GM18861 (cell line): Measurements from ENCODE around the gene INSM1.
"Not testable (repeated sequence)": the region's sequence is repeated elsewhere in the genome, so short reads cannot be mapped to it uniquely, and the experiment has no call there.

Source experiments
- ATAC-seq: cut with Tn5 transposase; IDR thresholded peaks from one replicate; pipeline ENCODE4 v1.9.1; 2021; ENCODE audit not compliant: unreplicated experiment

The INSM1 gene

DNA sequence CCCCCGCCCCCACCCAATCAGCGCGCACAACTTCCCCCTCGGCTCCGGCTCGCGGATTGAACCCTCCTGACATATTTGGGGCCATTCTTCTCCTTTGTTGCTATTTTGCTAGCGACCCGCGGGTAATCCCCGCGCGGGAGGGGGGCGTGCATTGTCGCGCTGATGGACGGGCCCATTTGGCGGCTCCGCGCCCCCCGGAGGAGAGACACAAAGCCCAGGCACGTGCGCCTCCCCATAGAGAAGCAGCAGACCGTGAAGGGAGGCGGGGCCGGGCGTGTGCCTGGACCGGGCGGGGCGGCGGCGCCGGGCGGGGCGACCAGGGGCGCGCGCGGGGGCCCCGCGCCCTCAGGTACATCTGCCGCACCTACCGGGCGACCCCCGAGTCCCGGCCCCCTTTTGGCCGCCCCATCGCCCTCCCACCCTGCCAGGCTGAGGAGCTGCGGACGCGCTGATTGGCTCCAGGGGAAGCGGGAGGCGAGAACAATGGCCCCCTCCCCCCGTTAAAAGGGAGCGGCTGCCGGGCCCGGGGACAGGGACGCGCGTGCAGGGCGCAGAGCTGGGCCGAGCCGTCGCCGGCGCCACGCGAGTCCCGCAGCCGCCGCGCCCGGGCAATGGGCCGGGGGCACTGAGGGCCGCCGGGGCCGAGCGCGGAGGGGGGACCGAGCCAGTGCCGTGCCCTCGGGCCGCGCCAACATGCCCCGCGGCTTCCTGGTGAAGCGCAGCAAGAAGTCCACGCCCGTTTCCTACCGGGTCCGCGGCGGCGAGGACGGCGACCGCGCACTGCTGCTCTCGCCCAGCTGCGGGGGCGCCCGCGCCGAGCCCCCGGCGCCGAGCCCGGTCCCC is at the start of gene INSM1:
Gene INSM1, plus strand, starts transcription at position 530 of the 843 bp plus-strand sequence. Its CDS starts 164 bp downstream, at position 694.
- ATAC-seq = no peak

DNA sequence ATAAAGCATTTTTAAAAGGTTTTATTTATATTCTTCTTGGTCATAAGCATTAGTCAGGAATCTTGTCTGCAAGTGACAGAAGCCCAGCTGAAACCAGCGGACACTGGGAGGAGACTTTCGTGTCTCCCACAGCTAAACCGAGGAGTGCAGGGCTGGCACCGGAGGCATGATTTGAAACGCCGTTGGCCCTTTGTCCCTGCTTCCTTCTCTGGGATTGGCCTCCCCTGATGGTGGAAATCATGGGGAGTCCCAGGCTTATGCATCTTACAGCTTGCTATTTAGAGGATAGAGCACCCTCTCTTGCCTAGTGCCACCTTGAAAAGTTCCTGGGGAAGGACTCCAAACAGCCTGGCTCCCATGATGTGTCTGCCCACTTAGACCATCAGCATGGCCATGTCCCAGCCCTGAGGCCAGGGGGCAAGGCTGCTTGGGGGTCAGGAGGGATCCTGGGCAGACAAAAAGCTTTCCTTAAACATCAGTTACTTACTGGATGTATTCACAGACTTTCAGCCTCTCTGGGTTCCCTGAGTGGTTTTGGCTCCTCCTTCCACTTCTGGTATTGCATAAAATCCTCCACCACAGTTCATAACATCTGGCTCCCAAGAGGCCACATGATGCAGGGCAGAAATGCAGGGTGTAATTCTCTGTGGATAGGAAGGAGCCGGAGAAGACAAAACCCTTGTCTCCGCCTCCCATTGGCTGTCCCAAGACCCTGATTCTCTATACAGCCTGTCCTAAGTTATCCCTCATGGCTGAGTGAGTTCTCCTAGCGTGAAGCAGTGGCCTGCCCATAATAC is 49.3 kb upstream of the INSM1 start:
- no peak for ATAC-seq

DNA sequence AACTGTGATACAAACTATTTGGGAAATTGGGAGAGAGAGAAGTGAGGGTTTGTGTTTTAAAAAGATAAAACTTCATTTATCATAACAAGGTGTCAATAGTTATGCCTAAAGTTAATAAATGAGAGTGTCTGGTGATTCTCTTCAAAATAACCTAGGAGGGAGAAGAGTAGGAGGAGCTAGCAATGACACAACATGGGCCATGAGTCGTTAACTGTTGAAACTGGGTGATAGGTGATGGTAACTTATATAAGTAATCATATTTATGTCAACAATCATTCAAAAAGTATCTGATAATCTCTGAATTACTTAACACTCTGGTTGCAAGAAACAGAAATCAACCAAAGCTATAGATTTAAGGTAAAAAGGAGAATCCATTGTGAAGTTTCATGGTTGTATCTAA is 46.8 kb upstream of the INSM1 start:
- no peak for ATAC-seq

DNA sequence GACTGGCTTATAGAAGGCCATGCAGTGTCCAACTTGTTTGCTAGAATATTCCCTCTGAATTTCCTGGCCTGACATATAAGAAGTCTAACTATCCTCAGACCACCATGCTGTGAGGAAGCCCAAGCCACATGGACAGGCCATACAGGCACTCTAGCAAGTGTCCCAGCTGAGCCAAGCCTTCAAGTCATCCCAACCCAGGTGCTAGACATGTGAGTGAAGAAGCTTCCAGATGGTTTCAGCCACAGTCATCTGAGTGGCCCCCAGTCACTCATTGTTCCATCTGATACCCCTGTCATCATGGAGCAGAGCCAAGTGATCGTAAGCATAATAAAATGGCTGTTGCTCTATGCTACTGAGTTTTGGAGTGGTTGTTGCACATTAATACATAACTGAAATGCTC is 46.0 kb upstream of the INSM1 start:
- no peak for ATAC-seq

GRCh38 chr20:20322912-20323311 is 45.0 kb upstream of the INSM1 start:
- no peak for ATAC-seq

DNA sequence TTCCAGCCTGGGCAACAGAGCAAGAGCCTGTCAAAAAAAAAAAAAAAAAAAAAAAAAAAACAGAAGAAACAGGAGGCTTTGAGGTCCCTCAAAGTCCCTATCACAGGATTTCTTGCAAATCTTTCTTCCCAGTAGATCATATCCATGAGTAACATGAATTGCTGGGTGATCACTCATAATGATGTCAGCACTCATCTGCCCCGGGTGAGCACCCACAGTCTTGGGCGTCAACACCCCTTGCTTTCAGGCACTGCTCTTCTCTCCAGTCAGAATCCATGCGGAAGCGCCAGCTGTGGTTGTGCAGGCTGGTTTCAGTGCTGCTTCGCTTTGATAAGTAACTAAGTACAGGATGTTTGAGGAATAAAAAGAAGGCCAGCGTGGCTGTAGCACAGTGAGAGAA is 40.2 kb upstream of the INSM1 start:
- no peak for ATAC-seq

GRCh38 chr20:20329564-20329963 is 38.3 kb upstream of the INSM1 start:
- no peak for ATAC-seq

DNA sequence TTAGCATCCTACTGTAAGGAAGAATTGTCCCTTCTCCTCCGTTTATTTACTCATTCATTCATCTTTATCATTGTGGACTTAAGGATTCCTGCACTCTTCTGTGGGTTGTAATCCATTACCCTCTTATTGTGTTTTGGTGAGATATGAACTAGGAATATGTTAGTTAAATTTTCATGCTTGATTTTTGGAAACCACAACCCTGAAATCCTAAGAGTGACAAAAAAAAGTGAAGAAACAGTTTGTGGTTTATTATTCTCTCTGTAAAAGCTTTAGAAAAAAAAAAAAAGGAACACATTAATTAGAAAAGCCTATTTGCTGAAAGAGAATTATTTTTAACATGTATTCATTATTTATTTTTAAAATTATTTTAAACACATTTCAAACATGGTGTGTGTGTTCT is 36.7 kb upstream of the INSM1 start:
- no peak for ATAC-seq

- ATAC-seq = no peak
Measured at GRCh38 chr20:20331817-20332216, 36.1 kb upstream of the INSM1 start.

DNA sequence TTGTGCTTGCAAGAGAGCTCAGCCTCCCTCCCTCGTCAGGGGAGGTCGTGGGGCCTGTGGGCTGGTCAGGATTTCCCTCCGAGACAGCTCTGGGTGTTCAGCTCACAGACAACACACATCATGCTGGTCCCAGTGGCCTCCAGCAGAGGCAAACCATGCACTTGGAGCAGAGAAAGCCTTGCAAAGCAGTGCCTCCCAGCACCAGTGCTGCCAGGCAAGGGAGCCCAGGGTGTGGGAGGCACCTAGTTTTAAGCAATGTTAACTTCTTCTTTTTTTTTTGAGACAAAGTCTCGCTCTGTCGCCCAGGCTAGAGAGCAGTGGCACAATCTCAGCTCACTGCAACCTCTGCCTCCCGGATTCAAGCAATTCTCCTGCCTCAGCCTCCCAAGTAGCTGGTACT is 34.0 kb upstream of the INSM1 start:
- no peak for ATAC-seq

- ATAC-seq = peak; percentile 93
Measured at GRCh38 chr20:20334489-20334888, 33.4 kb upstream of the INSM1 start.

DNA sequence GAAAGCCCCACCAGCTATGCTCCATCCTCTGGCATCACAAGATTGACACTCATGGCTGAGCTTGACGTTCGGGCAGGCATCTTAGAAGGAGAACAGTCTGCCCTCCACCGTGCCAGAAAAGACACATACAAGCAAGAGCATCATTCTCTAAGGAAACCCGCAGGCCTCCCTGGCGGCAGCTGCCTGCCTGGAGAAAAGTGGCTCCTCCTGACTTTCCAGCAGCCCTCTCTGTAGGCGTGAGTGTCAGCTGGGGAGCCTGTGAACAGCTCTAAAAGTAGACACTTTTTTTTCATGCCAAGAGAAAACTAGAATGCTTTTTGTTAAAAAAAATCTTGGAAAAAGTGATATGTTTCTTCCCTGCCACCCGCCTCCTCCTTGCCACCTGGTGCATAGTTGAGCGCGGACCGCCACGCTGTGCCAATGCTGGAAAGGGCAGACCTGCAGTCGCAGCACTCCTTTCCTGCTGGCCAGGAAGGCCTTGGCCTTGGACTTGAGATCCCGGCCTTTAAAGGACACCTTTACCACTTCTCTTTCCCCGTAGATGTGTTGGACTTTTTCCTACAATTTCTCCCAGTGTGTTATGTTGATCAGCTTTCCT is 29.7 kb upstream of the INSM1 start:
- no peak for ATAC-seq

DNA sequence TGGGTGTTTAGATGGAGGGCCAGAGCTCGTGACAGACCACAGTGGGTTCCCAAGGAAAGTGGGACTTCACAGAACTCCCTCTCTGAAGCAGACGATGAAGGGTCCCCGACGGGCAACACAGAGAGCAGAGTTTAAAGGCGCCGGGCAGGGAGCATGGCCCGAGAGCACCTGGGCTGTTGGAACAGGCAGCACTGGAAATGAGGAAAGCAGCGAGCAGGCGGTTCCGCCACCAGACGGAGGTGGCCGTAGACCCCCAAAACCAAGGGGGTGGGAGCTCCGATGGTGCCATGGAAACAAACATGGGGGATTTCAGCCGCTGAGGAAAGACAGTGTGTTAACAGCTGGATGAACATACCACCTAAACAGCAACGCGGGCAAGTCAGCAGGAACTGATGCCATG is 27.5 kb upstream of the INSM1 start:
- ATAC-seq = no peak

GRCh38 chr20:20341371-20341770 is 26.5 kb upstream of the INSM1 start:
- ATAC-seq = no peak

DNA sequence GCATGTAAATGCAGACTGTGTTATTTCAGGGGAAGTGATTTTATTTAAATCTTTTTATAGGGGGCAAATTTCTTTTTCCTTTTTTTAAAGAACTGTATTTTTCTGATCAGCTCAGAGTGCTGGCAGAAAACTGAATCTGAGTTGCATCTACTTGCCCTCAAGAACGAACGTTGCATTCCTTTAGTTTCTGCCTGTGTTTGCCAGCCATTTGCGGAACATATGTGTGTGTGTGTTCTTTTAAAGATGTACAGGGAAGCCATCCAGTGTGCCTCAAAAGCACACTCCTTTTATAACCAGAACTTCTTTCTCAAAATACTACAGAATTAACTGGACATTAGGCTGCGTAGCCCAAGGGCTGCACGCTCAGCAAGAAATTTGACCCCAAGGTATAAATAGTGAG is 25.8 kb upstream of the INSM1 start:
- no peak for ATAC-seq

- no peak for ATAC-seq
Measured at GRCh38 chr20:20343932-20344331, 24.0 kb upstream of the INSM1 start.

DNA sequence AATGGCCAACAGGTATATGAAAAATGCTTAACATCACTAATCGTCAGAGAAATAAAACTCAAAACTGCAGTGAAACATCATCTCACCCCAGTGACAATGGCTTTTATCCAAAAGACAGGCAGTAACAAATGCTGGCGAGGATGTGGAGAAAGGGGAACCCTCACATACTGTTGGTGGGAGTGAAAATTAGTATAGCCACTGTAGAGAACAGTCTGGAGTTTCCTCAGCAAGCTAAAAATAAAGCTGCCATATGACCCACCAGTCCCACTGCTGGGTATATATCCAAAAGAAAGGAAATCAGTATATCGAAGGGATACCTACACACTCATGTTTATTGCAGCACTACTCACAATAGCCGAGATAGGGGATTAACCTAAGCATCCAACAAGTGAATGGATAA is 23.4 kb upstream of the INSM1 start:
- no peak for ATAC-seq

DNA sequence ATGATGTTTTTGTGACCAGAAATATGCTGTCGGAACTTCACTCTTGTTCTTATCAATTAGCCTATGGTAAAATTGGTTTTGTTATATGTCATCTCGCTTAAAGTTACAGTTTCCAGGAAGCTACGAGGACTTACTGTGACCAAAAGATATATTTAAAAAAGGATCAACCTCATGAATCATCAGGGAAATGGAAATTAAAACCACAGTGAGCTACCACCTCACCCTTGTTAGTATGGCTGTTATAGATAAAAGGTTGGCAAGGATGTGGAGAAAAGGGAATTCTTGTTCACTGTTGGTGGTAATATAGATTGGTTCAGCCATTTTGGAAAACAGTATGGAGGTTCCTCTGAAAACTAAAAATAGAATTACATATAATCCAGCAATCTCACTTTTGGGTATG is 14.3 kb upstream of the INSM1 start:
- ATAC-seq = no peak

DNA sequence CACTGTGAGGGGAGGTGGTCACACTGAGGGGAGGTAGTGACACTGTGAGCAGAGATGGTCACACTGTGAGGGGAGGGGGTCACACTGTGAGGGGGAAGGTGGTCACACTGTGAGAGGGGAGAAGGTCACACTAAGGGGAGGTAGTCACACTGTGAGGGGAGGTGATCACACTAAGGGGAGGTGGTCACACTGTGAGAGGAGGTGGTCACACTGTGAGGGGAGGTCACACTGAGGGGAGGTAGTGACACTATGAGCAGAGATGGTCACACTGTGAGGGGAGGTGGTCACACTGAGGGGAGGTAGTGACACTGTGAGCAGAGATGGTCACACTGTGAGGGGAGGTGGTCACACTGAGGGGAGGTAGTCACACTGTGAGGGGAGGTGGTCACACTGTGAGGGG is 12.4 kb upstream of the INSM1 start:
- ATAC-seq = not testable (repeated sequence)

GRCh38 chr20:20358801-20359200 is 9.1 kb upstream of the INSM1 start:
- no peak for ATAC-seq

- ATAC-seq = no peak
Measured at GRCh38 chr20:20359628-20360027, 8.3 kb upstream of the INSM1 start.

- ATAC-seq = peak; percentile 49
Measured at GRCh38 chr20:20360464-20360863, 7.4 kb upstream of the INSM1 start.
